Mesothelial cell of epicardium (in vitro differentiated cells): ENCODE data around the gene ICA1. TPM values are rescaled to one million over a fixed set of nuclear protein-coding genes. Genes with fewer than 3 reads are reported as not detected.
"Not testable (repeated sequence)": the region's sequence is repeated elsewhere in the genome, so short reads cannot be mapped to it uniquely, and the experiment has no call there.

Experiments used
- DNase-seq, 2 experiments: peaks; one replicate each; pipeline ENCODE4 v3.0.0; 2021; ENCODE audit warnings: low spot score in 2 of 2; ENCODE audit not compliant: unreplicated experiment in 2 of 2
- H3K27ac Mint-ChIP-seq: 2 replicates; pipeline ENCODE4 v1.8.0; 2021; ENCODE audit warnings: mixed read lengths
- H3K27me3 Mint-ChIP-seq: 2 replicates; pipeline ENCODE4 v1.8.0; 2021; ENCODE audit warnings: low read depth, mixed read lengths
- H3K36me3 Mint-ChIP-seq: 2 replicates; pipeline ENCODE4 v1.8.0; 2021; ENCODE audit warnings: mixed read lengths
- H3K4me1 Mint-ChIP-seq: 2 replicates; pipeline ENCODE4 v1.8.0; 2021; ENCODE audit warnings: mixed read lengths
- H3K4me3 Mint-ChIP-seq: 2 replicates; pipeline ENCODE4 v1.8.0; 2021; ENCODE audit warnings: mild to moderate bottlenecking, moderate library complexity, mixed read lengths
- H3K9me3 Mint-ChIP-seq: 2 replicates; pipeline ENCODE4 v1.8.0; 2021; ENCODE audit warnings: mixed read lengths
- total RNA-seq: library from RNA; stranded (reverse); gene quantifications from 3 replicates; pipeline ENCODE4 v1.2.1, GENCODE V29; 2021
- TF ChIP-seq, protein P1 (sequence below): fragments of 200-600 bp; sonication (generic); IDR thresholded peaks from one replicate; pipeline ENCODE4 v1.5.0; 2021; ENCODE audit warnings: antibody characterized with exemption; ENCODE audit not compliant: unreplicated experiment

The ICA1 gene
- total RNA-seq = 6.8 to 8.3 TPM (median 8.2 TPM) in 3 replicates

- Mint-ChIP-seq H3K27me3 (peaks cover 68% of the 10 kb centered on the region), H3K4me1 (peaks cover 6% of the 10 kb centered on the region), H3K36me3 (no peaks in the 10 kb centered on the region), H3K9me3 (peaks cover 7% of the 10 kb centered on the region), H3K27ac (no peak within 1 kb of the TSS), H3K4me3 (peak within 1 kb of the TSS; percentile 73)
- DNase-seq = peak; percentile 40 to 68
- TF ChIP-seq, protein P1, sequence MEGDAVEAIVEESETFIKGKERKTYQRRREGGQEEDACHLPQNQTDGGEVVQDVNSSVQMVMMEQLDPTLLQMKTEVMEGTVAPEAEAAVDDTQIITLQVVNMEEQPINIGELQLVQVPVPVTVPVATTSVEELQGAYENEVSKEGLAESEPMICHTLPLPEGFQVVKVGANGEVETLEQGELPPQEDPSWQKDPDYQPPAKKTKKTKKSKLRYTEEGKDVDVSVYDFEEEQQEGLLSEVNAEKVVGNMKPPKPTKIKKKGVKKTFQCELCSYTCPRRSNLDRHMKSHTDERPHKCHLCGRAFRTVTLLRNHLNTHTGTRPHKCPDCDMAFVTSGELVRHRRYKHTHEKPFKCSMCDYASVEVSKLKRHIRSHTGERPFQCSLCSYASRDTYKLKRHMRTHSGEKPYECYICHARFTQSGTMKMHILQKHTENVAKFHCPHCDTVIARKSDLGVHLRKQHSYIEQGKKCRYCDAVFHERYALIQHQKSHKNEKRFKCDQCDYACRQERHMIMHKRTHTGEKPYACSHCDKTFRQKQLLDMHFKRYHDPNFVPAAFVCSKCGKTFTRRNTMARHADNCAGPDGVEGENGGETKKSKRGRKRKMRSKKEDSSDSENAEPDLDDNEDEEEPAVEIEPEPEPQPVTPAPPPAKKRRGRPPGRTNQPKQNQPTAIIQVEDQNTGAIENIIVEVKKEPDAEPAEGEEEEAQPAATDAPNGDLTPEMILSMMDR = no peak
Observed at GRCh38 chr7:8261711-8262695, at the start of gene ICA1. Gene ICA1, minus strand, starts transcription at chr7:8262167. Its CDS starts 26,241 bp downstream, at chr7:8235926.

GRCh38 chr7:8310876-8311275, 48.9 kb upstream of the ICA1 start:
- TF ChIP-seq, protein P1 = no peak
- H3K27me3 Mint-ChIP-seq = peaks cover 7% of the 10 kb centered on the region
- no peaks in the 10 kb centered on the region for H3K4me1 Mint-ChIP-seq
- H3K9me3 Mint-ChIP-seq = peaks cover 24% of the 10 kb centered on the region
- no peak overlapping the region for H3K4me3 Mint-ChIP-seq
- no peaks in the 10 kb centered on the region for H3K36me3 Mint-ChIP-seq
- no peak for DNase-seq
- no peak overlapping the region for H3K27ac Mint-ChIP-seq

GRCh38 chr7:8305625-8306388, 43.8 kb upstream of the ICA1 start:
- TF ChIP-seq, protein P1 = no peak
- H3K9me3 Mint-ChIP-seq = peaks cover 12% of the 10 kb centered on the region
- no peak overlapping the region for H3K4me3 Mint-ChIP-seq
- no peak overlapping the region for H3K27ac Mint-ChIP-seq
- no peak for DNase-seq
- no peaks in the 10 kb centered on the region for H3K36me3 Mint-ChIP-seq
- H3K4me1 Mint-ChIP-seq = no peaks in the 10 kb centered on the region
- H3K27me3 Mint-ChIP-seq = no peaks in the 10 kb centered on the region

- H3K27me3 Mint-ChIP-seq = no peaks in the 10 kb centered on the region
- DNase-seq = no peak
- no peak overlapping the region for H3K4me3 Mint-ChIP-seq
- H3K4me1 Mint-ChIP-seq = no peaks in the 10 kb centered on the region
- H3K9me3 Mint-ChIP-seq = peaks cover 12% of the 10 kb centered on the region
- no peak overlapping the region for H3K27ac Mint-ChIP-seq
- TF ChIP-seq, protein P1 = no peak
- peaks cover 2% of the 10 kb centered on the region for H3K36me3 Mint-ChIP-seq
Observed at GRCh38 chr7:8305104-8305503, 43.1 kb upstream of the ICA1 start.

DNA sequence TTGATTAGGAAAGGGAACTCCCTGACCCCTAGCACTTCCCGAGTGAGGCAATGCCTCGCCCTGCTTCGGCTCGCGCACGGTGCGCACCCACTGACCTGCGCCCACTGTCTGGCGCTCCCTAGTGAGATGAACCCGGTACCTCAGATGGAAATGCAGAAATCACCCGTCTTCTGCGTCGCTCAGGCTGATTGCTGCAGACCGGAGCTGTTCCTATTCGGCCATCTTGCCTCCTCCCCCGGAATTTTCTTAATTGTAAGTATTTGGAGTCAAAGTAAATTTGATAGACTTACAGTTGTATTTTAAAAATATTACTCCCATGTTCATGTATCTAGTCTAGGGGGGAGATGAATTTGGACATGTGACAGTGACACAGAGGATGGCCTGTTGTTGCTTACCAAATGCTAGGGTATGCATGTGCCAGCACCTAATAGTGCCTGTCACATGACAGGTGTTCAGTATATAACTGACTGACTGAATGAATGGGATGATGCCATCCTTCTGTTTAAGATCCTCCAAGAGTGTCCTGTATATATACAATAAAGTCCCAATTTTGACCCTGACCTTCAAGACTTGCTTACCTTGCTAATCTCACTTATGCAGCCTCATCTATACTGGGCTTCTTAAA, 42.0 kb upstream of the ICA1 start:
- no peaks in the 10 kb centered on the region for H3K4me1 Mint-ChIP-seq
- no peak overlapping the region for H3K4me3 Mint-ChIP-seq
- TF ChIP-seq, protein P1 = no peak
- no peaks in the 10 kb centered on the region for H3K27me3 Mint-ChIP-seq
- DNase-seq = no peak
- H3K36me3 Mint-ChIP-seq = peaks cover 2% of the 10 kb centered on the region
- H3K9me3 Mint-ChIP-seq = peaks cover 12% of the 10 kb centered on the region
- no peak overlapping the region for H3K27ac Mint-ChIP-seq

- not testable (repeated sequence) for H3K9me3 Mint-ChIP-seq, H3K4me1 Mint-ChIP-seq, H3K4me3 Mint-ChIP-seq, H3K36me3 Mint-ChIP-seq, H3K27ac Mint-ChIP-seq, DNase-seq
- peaks cover 37% of the 10 kb centered on the region for H3K27me3 Mint-ChIP-seq
Observed at GRCh38 chr7:8297023-8297422, 35.1 kb upstream of the ICA1 start.
